Lower lobe of right lung (tissue), 2 donors: Measurements from ENCODE around the gene KAT2B. TPM values are rescaled to one million over a fixed set of nuclear protein-coding genes. Genes with fewer than 3 reads are reported as not detected.

Experiments used
- ATAC-seq, 2 donors: fragments of 200-7000 bp; cut with Tn5 transposase; one replicate each; pipeline ENCODE4 v1.9.1; 2020 to 2022; ENCODE audit warnings: mild to moderate bottlenecking in 2 of 2, moderate library complexity in 2 of 2
- DNase-seq: peaks from one replicate; pipeline ENCODE4 v3.0.0-alpha.2; 2020
- H3K27ac ChIP-seq: fragments of 200-600 bp; one replicate; pipeline ENCODE4 v1.8.0; 2022
- H3K27me3 ChIP-seq: fragments of 200-600 bp; one replicate; pipeline ENCODE4 v1.8.0; 2022; ENCODE audit warnings: low read depth
- H3K36me3 ChIP-seq: fragments of 200-600 bp; one replicate; pipeline ENCODE4 v1.8.0; 2022; ENCODE audit warnings: mild to moderate bottlenecking
- H3K4me1 ChIP-seq: fragments of 200-600 bp; one replicate; pipeline ENCODE4 v1.8.0; 2022
- H3K4me3 ChIP-seq: fragments of 200-600 bp; one replicate; pipeline ENCODE4 v1.8.0; 2022; ENCODE audit warnings: mild to moderate bottlenecking
- H3K9me3 ChIP-seq: fragments of 200-600 bp; one replicate; pipeline ENCODE4 v1.8.0; 2022
- intact Hi-C: fragments of 100-400 bp; cut with DNase I; formaldehyde crosslinking; loops from one replicate; pipeline ENCODE4 v1.11.0; 2022
- total RNA-seq: library from RNA; stranded (reverse); fragmentation: NEBNext Ultra II Directional; extraction: Animal tissue kit (Norgen Biotek cat#: 25700); gene quantifications from one replicate; pipeline ENCODE4 v1.2.1, GENCODE V29; 2021
- TF ChIP-seq, protein P1 (sequence below): fragments of 200-600 bp; IDR thresholded peaks from one replicate; pipeline ENCODE4 v1.8.0; 2022; ENCODE audit warnings: antibody characterized with exemption, mild to moderate bottlenecking
- donor health status: DM: no; HTN: yes; CAD: no; lungs with severe emphysema.

The KAT2B gene
- total RNA-seq, 1 donor from 2014 or later: 41.4 TPM

DNA sequence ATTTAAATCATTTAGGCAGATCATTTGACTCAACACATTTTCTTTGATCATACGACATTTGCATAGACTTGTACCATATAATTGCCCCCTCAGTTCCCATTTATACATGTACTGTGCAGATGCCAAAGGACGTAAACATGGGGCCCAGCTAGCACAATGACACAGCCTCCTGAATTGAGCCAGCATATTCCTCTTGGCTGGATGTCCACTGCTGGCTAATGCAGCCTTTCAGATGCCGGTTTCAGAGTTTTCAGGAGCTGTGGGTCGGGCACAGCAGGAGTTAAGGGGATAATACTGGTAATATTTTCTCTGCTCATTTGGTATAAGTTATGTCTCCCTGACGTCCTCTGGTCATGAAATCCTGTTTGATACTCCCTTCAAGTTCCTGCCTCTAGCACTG, 39.4 kb downstream of the KAT2B start:
- intact Hi-C loops: no loop called here
- H3K27me3 ChIP-seq: no peaks in the 10 kb centered on the region
- peaks cover 12% of the 10 kb centered on the region for H3K4me1 ChIP-seq
- TF ChIP-seq, protein P1, sequence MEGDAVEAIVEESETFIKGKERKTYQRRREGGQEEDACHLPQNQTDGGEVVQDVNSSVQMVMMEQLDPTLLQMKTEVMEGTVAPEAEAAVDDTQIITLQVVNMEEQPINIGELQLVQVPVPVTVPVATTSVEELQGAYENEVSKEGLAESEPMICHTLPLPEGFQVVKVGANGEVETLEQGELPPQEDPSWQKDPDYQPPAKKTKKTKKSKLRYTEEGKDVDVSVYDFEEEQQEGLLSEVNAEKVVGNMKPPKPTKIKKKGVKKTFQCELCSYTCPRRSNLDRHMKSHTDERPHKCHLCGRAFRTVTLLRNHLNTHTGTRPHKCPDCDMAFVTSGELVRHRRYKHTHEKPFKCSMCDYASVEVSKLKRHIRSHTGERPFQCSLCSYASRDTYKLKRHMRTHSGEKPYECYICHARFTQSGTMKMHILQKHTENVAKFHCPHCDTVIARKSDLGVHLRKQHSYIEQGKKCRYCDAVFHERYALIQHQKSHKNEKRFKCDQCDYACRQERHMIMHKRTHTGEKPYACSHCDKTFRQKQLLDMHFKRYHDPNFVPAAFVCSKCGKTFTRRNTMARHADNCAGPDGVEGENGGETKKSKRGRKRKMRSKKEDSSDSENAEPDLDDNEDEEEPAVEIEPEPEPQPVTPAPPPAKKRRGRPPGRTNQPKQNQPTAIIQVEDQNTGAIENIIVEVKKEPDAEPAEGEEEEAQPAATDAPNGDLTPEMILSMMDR: no peak
- no peak for ATAC-seq
- H3K4me3 ChIP-seq: no peak overlapping the region
- no peak for DNase-seq
- no peak overlapping the region for H3K27ac ChIP-seq
- H3K36me3 ChIP-seq: no peaks in the 10 kb centered on the region
- H3K9me3 ChIP-seq: no peaks in the 10 kb centered on the region

DNA sequence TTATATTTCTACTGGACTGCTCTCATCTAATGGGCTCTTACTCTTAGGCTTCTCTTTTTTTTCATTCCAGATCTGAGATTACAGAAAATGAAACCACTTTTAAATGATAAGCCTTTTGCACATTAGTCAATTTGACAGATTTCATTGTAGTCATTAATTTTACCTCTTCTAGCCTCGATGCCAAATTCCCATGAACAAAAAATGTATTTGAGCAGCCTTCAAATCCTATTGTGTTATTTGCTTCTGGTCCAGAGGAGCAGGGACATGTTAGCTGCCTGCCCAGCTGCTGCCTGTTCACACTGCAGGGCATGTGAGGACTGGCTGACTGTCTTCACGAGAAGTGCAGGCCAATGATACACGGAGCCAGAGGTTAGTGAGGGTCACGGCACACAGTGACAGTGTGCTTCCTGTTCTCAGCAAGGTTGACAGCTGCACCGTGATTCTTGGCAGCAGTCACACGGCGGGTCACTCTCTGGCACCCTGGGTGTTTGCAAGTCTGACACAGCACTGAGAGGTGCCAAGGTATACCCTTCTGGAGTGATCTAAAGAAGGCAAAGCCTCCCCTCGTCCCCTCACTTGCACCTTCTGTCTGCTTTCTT, 40.8 kb downstream of the KAT2B start:
- ATAC-seq: peak; percentile 78 to 85
- Histone ChIP-seq H3K36me3 (peaks cover under 1% of the 10 kb centered on the region), H3K9me3 (no peaks in the 10 kb centered on the region), H3K4me3 (no peak overlapping the region), H3K27me3 (no peaks in the 10 kb centered on the region), H3K27ac (no peak overlapping the region), H3K4me1 (peaks cover 12% of the 10 kb centered on the region)
- peak; percentile 60 for DNase-seq
- intact Hi-C loops: no loop called here
- TF ChIP-seq, protein P1: no peak

DNA sequence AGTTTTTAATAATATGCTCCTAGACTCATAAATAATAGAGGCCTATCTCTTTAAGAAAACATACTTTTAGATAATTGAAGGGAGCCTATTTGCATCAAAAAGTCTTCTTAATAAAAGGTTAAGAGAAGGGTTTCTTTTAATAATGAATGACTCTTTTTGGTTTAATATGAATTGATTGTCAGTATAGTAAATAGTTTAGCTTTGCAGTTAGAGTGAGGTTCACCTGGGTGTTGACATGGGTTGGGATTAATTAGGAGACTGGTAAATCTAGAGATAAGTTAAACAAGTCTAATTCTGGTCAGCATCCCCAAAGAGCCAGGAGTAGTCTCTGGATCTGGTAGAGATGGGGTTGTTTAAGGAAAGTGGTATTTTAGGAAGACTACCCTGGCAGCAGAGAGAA, 43.0 kb downstream of the KAT2B start:
- Histone ChIP-seq H3K9me3 (no peaks in the 10 kb centered on the region), H3K4me1 (peaks cover 12% of the 10 kb centered on the region), H3K27me3 (no peaks in the 10 kb centered on the region), H3K36me3 (peaks cover 5% of the 10 kb centered on the region), H3K27ac (no peak overlapping the region), H3K4me3 (no peak overlapping the region)
- TF ChIP-seq, protein P1: no peak
- intact Hi-C loops: no loop called here
- ATAC-seq (no peak), DNase-seq (no peak)

DNA sequence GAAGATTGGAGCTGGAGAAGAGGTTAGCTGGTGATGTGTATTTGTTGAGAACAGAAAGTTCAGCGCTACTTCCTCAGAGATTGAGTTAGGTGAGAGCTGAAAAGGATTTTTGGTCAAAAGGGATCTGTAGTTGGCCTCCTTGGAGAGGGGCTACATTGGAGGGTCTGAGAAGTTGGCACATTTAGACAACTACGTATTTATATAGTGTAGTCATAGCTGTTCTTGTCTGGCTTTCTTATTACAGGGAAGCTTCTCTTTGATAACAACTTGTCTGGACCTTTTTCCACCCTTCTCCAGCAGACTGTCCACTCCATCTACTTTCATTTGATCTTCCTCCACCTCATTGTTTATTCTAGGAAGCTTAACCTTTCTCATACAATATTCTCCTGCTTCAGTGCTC, 43.7 kb downstream of the KAT2B start:
- ATAC-seq (no peak), DNase-seq (no peak)
- H3K27ac ChIP-seq: no peak overlapping the region
- H3K4me1 ChIP-seq: peaks cover 12% of the 10 kb centered on the region
- H3K9me3 ChIP-seq: no peaks in the 10 kb centered on the region
- H3K36me3 ChIP-seq: peaks cover 5% of the 10 kb centered on the region
- TF ChIP-seq, protein P1: no peak
- no peak overlapping the region for H3K4me3 ChIP-seq
- H3K27me3 ChIP-seq: no peaks in the 10 kb centered on the region
- intact Hi-C loops: no loop called here

DNA sequence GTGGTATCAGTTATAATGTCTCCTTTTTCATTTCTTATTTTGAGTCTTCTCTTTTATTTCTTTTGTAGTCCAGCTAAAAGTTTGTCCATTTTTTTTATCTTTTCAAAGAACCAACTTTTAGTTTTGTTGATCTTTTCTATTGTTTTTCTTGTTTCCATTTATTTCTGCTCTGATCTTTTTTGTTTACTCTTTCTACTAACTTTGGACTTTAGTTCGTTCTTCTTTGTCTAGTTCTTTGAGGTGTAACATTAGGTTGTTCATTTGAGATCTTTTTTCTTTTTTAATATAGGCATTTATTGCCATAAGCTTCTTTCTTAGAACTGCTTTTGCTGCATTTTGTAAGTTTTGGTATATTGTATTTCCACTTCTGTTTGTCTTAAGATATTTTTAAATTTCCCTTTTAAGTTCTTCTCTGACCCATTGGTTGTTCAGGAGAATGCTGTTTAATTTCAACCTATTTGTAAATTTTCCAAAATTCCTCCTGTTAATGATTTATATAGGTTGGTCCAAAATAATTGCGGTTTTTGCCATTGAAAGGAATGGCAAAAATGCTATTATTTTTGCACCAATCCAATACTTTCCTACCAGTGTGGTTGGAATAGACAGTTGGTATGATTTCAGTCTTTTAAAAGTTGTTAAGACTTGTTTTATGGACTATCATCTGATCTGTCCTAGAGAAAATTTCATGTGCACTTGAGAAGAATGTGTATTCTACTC, 51.2 kb downstream of the KAT2B start:
- Histone ChIP-seq H3K9me3 (peaks cover 11% of the 10 kb centered on the region), H3K36me3 (peaks cover 8% of the 10 kb centered on the region), H3K27ac (no peak overlapping the region), H3K4me1 (peaks cover 2% of the 10 kb centered on the region), H3K27me3 (no peaks in the 10 kb centered on the region), H3K4me3 (no peak overlapping the region)
- DNase-seq (no peak), ATAC-seq (no peak)
- TF ChIP-seq, protein P1: no peak
- intact Hi-C loops: no loop called here
